LNCaP clone FGC (cell line): Measurements from ENCODE around the gene FAR2.
"Not testable (repeated sequence)": the region's sequence is repeated elsewhere in the genome, so short reads cannot be mapped to it uniquely, and the experiment has no call there.

Experiments
- DNase-seq: peaks from one replicate; pipeline ENCODE4 v3.0.0-alpha.2; 2011; ENCODE audit warnings: low read depth
- H3K4me3 ChIP-seq: 2 replicates; pipeline ENCODE4 v1.5.1; 2011; ENCODE audit warnings: mild to moderate bottlenecking, low read depth, low read length, control low read depth
- CTCF ChIP-seq: IDR thresholded peaks from 2 replicates; pipeline ENCODE4 v1.5.1; 2012; ENCODE audit warnings: mild to moderate bottlenecking; ENCODE audit not compliant: control insufficient read depth, insufficient read depth; ENCODE audit errors: extremely low read depth

FAR2 gene

GRCh38 chr12:29253906-29254625 is 105.0 kb downstream of the FAR2 start:
- TF ChIP-seq CTCF, result no peak
- no peak for DNase-seq
- H3K4me3 ChIP-seq, result no peak overlapping the region

GRCh38 chr12:29255042-29255441 is 106.0 kb downstream of the FAR2 start:
- no peak overlapping the region for H3K4me3 ChIP-seq
- TF ChIP-seq CTCF, result no peak
- no peak for DNase-seq

GRCh38 chr12:29256598-29256997 is 107.5 kb downstream of the FAR2 start:
- no peak for DNase-seq

GRCh38 chr12:29257687-29258086 is 108.6 kb downstream of the FAR2 start:
- not testable (repeated sequence) for H3K4me3 ChIP-seq, DNase-seq

More at GRCh38 chr12:29256598-29256997, 107.5 kb downstream of the FAR2 start:
- no peak for TF ChIP-seq CTCF
- no peak overlapping the region for H3K4me3 ChIP-seq

GRCh38 chr12:29264424-29264823 is 115.3 kb downstream of the FAR2 start:
- no peak for TF ChIP-seq CTCF
- no peak for DNase-seq
- no peak overlapping the region for H3K4me3 ChIP-seq

GRCh38 chr12:29269706-29270408 is 120.8 kb downstream of the FAR2 start:
- no peak overlapping the region for H3K4me3 ChIP-seq
- TF ChIP-seq CTCF, result no peak

GRCh38 chr12:29270446-29270845 is 121.4 kb downstream of the FAR2 start:
- TF ChIP-seq CTCF, result no peak
- no peak overlapping the region for H3K4me3 ChIP-seq
- no peak for DNase-seq

More at GRCh38 chr12:29269706-29270408, 120.8 kb downstream of the FAR2 start:
- DNase-seq, result no peak
